GM18870 (cell line): ENCODE results near the gene STK31.
"Not testable (repeated sequence)": the region's sequence is repeated elsewhere in the genome, so short reads cannot be mapped to it uniquely, and the experiment has no call there.

Experiments used
- ATAC-seq: cut with Tn5 transposase; IDR thresholded peaks from one replicate; pipeline ENCODE4 v1.9.1; 2021; ENCODE audit warnings: moderate library complexity; ENCODE audit not compliant: unreplicated experiment

The STK31 gene

GRCh38 chr7:23802720-23803397 lies 92.8 kb downstream of the STK31 start:
- no peak for ATAC-seq

GRCh38 chr7:23804707-23805106 lies 94.7 kb downstream of the STK31 start:
- ATAC-seq = no peak

DNA sequence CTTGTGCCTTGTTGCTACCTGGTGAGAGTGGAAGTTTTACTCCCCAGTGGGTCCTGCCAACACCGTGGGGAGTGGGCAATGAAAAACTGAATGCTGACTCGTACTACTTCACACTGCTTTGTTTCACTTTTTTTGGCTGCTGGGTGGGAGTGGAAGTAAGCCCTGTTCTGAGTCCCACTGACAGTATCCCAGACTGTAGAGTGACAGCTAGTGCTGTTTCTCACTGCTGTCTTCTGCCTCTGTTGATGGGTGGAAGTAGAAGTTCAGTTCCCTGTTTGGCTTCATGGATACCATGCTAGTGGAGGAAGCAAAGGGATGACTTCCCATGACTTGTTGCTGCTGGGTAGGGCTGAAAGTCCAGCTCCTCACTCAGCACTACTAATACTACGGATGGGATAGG lies 98.4 kb downstream of the STK31 start:
- ATAC-seq = no peak

DNA sequence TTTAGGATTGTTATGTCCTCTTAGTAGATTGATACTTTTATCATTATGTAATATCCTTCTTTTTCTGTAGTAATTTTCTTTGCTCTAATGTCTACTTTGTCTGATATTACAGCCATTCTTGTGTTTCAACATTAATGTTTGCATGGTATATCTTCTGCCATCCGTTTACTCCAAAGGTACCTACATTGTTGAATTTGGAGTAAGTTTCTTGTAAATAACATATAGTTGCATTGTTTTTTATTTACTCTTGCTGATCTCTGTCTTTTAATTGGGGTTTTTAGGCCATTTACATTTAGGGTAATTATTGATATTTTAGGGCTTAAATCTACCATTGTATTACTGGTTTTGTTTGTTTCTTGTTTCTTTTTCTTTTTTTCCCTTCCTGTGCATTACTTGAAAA lies 100.1 kb downstream of the STK31 start:
- no peak for ATAC-seq

GRCh38 chr7:23811540-23811939 lies 101.5 kb downstream of the STK31 start:
- no peak for ATAC-seq

DNA sequence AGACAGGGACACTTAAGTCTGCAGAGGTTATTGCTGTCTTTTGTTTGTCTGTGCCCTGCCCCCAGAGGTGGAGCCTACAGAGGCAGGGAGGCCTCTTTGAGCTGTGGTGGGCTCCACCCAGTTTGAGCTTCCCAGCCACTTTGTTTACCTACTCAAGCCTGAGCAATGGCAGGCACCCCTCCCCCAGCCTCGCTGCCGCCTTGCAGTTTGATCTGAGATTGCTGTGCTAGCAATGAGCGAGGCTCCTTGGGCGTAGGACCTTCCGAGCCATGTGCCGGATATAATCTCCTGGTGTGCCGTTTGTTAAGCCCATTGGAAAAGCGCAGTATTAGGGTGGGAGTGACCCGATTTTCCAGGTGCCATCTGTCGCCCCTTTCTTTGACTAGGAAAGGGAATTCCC lies 118.1 kb downstream of the STK31 start:
- not testable (repeated sequence) for ATAC-seq

DNA sequence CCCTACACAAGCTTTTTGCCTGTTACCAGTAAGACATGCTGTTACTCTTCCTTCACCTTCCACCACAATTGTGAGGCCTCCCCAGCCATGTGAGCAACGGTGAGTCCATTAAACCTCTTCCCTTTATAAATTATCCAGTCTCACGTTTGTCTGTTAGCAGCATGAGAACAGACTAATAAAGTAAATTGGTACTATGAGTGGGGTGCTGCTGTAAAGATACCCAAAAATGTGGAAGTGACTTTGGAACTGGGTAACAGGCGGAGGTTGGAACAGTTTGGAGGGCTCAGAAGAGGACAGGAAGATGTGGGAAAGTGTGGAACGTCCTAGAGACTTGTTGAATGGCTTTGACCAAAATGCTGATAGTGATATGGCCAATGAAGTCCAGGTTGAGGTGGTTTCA lies 122.7 kb downstream of the STK31 start:
- ATAC-seq = not testable (repeated sequence)

DNA sequence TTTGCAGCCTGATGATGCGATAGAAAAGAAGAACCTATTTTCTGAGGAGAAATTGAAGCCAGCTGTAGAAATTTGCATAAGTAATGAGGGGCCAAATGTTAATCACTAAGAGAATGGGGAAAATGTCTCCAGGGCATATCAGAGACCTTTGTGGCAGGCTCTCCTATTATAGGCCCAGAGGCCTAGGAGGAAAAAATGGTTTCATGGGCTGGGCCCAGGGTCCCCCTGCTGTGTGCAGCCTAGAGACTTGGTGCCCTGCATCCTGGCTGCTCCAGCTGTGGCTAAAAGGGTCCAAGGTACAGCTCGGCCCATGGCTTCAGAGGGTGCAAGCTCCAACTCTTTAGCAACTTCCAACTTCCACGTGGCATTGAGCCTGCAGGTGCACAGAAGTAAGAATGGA lies 123.4 kb downstream of the STK31 start:
- ATAC-seq = no peak

DNA sequence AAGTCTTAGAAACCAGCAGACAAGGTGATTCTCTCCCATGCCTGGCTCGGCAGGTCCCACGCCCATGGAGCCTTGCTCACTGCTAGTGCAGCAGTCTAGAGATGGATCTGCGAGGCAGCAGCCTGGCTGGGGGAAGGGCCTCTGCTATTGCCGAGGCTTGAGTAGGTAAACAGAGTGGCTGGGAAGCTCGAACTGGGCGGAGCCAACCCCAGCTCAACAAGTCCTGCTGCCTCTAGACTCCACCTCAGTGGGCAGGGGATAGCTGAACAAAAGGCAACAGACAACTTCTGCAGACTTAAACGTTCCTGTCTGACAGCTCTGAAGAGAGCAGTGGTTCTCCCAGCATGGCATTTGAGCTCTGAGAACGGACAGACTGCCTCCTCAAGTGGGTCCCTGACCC lies 134.8 kb downstream of the STK31 start:
- not testable (repeated sequence) for ATAC-seq

DNA sequence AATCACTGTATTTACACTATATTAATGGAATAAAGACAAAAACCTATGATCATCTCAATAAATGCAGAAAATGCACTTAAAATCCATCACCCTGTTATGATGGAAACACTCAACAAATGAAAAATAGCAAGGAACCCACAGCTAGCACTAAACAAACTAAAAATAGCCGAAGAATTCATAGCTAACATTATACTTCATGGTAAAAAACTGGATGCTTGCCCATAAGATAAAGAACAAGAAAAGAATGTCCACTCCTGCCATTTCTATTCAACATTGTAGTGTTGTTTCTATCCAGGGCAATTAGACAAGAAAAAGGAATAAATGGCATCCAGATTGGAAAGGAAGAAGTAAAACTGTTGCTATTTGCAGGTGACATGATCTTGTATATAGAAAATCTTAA lies 142.1 kb downstream of the STK31 start:
- no peak for ATAC-seq

GRCh38 chr7:23852988-23853387 lies 143.0 kb downstream of the STK31 start:
- no peak for ATAC-seq

- ATAC-seq = no peak
Observed at GRCh38 chr7:23863209-23863787, 153.3 kb downstream of the STK31 start.

- ATAC-seq = no peak
Observed at GRCh38 chr7:23864973-23865372, 155.0 kb downstream of the STK31 start.

GRCh38 chr7:23873306-23873705 lies 163.3 kb downstream of the STK31 start:
- no peak for ATAC-seq

GRCh38 chr7:23876526-23876925 lies 166.5 kb downstream of the STK31 start:
- not testable (repeated sequence) for ATAC-seq
